Testis (tissue), 3 donors: ENCODE measurements around the gene PRR30. TPM values are rescaled to one million over a fixed set of nuclear protein-coding genes. Genes with fewer than 3 reads are reported as not detected.

Experiments
- DNase-seq: peaks from one replicate; pipeline ENCODE4 v3.0.0-alpha.2; 2019
- H3K27ac ChIP-seq, 2 donors: fragments of 200-600 bp; sonication (generic); one replicate each; pipeline ENCODE4 v1.5.1; 2019
- H3K27me3 ChIP-seq: fragments of 200-600 bp; sonication (generic); one replicate; pipeline ENCODE4 v1.5.1; 2019
- H3K36me3 ChIP-seq: fragments of 200-600 bp; sonication (generic); one replicate; pipeline ENCODE4 v1.5.1; 2017; ENCODE audit warnings: low read depth; ENCODE audit errors: missing control alignments
- H3K4me1 ChIP-seq: fragments of 200-600 bp; sonication (generic); one replicate; pipeline ENCODE4 v1.5.1; 2019
- H3K4me3 ChIP-seq, 2 donors: fragments of 200-600 bp; sonication (generic); one replicate each; pipeline ENCODE4 v1.5.1; 2017 to 2019
- H3K9me3 ChIP-seq: fragments of 200-600 bp; sonication (generic); one replicate; pipeline ENCODE4 v1.5.1; 2017
- POLR2A ChIP-seq: fragments of 450-650 bp; IDR thresholded peaks from one replicate; pipeline ENCODE4 v1.6.1; 2017; ENCODE audit warnings: antibody characterized with exemption, mild to moderate bottlenecking, moderate library complexity
- WGBS, 2 donors: methylation state at CpG; one replicate each; pipeline ENCODE4 v1.1.5; 2018; 5-methylcytosine and 5-hydroxymethylcytosine counted together
- intact Hi-C: fragments of 100-400 bp; cut with DNase I; formaldehyde crosslinking; loops from one replicate; pipeline ENCODE4 v1.15.1; 2023; ENCODE audit warnings: low total_unique reads
- polyA plus RNA-seq: library from polyadenylated mRNA; stranded (reverse); fragments of 350-450 nt; fragmentation: Illumina TruSeq; extraction: RNeasy Lipid Tissue Mini Kit (QIAGEN cat#74804); gene quantifications from one replicate; pipeline ENCODE4 v1.2.3, GENCODE V29; 2014; ENCODE audit warnings: low read depth, low replicate concordance; ENCODE audit not compliant: insufficient read depth
- total RNA-seq, 2 donors: library from RNA; depleted of rRNA; stranded (reverse); fragments of >200 nt; gene quantifications; one replicate each; pipeline ENCODE4 v1.2.3, GENCODE V29; 2016
- TF ChIP-seq, protein P1 (sequence below), 3 experiments: fragments of 450-650 bp in 2 of 3; fragments of 200-600 bp in 1 of 3; sonication (generic) in 1 of 3; IDR thresholded peaks; one replicate each; pipeline ENCODE4 v1.5.1; 2016 to 2019; ENCODE audit warnings: antibody characterized with exemption in 3 of 3, mild to moderate bottlenecking in 2 of 3, moderate library complexity in 1 of 3

The PRR30 gene
- total and polyA plus RNA-seq, 3 donors from 2014 or later = 12.8 to 153 (median 55.4) TPM

DNA sequence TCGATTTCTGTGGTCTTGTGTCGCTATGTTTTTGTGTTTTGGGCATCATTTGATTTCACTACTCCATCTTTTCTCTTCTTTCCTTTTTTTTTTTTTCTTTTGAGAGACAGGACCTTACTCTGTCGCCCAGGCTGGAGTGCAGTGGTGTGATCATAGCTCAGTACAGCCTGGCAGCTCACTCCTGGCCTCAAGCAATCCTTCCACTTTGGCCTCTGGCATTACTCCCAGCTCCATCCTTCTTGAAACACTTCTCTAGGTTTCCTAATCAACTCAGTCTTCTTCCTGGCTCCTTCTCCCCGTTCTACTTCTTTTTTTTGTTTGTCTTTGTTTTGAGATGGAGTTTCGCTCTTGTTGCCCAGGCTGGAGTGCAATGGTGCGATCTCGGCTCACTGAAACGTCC is 36.1 kb upstream of the PRR30 start:
- Histone ChIP-seq H3K9me3 (no peaks in the 10 kb centered on the region), H3K36me3 (no peaks in the 10 kb centered on the region), H3K4me3 (no peak overlapping the region), H3K27me3 (no peaks in the 10 kb centered on the region), H3K27ac (no peak overlapping the region), H3K4me1 (peaks cover 9% of the 10 kb centered on the region)
- no peak for TF ChIP-seq POLR2A
- TF ChIP-seq, protein P1, sequence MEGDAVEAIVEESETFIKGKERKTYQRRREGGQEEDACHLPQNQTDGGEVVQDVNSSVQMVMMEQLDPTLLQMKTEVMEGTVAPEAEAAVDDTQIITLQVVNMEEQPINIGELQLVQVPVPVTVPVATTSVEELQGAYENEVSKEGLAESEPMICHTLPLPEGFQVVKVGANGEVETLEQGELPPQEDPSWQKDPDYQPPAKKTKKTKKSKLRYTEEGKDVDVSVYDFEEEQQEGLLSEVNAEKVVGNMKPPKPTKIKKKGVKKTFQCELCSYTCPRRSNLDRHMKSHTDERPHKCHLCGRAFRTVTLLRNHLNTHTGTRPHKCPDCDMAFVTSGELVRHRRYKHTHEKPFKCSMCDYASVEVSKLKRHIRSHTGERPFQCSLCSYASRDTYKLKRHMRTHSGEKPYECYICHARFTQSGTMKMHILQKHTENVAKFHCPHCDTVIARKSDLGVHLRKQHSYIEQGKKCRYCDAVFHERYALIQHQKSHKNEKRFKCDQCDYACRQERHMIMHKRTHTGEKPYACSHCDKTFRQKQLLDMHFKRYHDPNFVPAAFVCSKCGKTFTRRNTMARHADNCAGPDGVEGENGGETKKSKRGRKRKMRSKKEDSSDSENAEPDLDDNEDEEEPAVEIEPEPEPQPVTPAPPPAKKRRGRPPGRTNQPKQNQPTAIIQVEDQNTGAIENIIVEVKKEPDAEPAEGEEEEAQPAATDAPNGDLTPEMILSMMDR (IDR thresholded peaks at IDR 0.05) = no peak
- intact Hi-C loops = no loop called here
- WGBS, 2 donors = 59 to 64% methylated on average over 8 of the region's 8 CpGs
- DNase-seq = peak; percentile 50

DNA sequence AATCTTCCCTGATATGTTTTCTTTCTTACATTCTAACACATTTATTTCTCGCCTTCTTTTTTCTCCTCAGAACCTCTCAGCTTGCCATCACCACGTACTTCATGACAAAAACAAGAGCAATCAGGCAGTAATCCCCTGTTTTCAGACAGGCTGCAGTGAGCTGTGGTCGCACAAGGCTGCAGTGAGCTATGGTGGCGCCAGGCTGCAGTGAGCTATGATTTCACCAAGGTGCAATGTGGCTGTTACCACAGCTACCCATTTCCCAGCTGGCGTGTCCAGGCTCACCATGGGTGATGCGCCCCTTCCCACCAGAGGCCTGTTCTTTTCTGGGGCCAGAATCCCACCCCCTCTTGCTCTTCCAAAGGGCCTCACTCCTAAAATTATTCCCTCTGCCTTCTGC is 35.4 kb upstream of the PRR30 start:
- TF ChIP-seq, protein P1 (IDR thresholded peaks at IDR 0.05) = no peak
- TF ChIP-seq POLR2A = no peak
- intact Hi-C loops = no loop called here
- Histone ChIP-seq H3K36me3 (no peaks in the 10 kb centered on the region), H3K4me3 (no peak overlapping the region), H3K4me1 (peaks cover 11% of the 10 kb centered on the region), H3K27me3 (no peaks in the 10 kb centered on the region), H3K9me3 (no peaks in the 10 kb centered on the region), H3K27ac (no peak overlapping the region)
- 90 to 91% methylated on average over 5 to 6 of the region's 6 CpGs for WGBS, 2 donors
- no peak for DNase-seq

DNA sequence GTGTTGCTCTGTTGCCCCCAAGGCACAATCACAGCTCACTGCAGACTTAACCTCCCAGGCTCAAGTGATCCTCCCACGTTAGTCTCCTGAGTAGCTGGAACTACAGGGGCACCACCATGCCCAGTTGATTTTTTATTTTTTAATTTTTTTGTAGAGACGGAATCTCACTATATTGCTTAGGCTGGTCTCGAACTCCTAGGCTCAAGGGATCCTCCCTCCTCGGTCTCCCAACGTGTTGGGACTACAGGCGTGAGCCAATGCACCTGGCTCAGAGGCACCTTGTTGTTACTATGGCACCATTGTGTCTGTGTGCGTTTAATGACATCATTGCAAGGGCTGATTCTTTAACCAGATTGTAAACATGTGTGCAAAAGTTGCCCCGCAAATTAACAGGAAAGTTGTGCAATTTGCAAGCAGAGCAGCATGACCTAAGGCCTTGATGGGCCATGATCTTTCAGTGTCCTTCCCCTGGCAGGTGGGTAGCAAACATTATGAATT is 32.2 kb upstream of the PRR30 start:
- Histone ChIP-seq H3K4me3 (no peak overlapping the region), H3K9me3 (no peaks in the 10 kb centered on the region), H3K4me1 (peaks cover 10% of the 10 kb centered on the region), H3K36me3 (no peaks in the 10 kb centered on the region), H3K27me3 (no peaks in the 10 kb centered on the region), H3K27ac (no peak overlapping the region)
- no peak for TF ChIP-seq POLR2A
- TF ChIP-seq, protein P1 (IDR thresholded peaks at IDR 0.05) = no peak
- WGBS, 2 donors = 85 to 86% methylated on average over 8 of the region's 8 CpGs
- intact Hi-C loops = no loop called here
- DNase-seq = no peak

DNA sequence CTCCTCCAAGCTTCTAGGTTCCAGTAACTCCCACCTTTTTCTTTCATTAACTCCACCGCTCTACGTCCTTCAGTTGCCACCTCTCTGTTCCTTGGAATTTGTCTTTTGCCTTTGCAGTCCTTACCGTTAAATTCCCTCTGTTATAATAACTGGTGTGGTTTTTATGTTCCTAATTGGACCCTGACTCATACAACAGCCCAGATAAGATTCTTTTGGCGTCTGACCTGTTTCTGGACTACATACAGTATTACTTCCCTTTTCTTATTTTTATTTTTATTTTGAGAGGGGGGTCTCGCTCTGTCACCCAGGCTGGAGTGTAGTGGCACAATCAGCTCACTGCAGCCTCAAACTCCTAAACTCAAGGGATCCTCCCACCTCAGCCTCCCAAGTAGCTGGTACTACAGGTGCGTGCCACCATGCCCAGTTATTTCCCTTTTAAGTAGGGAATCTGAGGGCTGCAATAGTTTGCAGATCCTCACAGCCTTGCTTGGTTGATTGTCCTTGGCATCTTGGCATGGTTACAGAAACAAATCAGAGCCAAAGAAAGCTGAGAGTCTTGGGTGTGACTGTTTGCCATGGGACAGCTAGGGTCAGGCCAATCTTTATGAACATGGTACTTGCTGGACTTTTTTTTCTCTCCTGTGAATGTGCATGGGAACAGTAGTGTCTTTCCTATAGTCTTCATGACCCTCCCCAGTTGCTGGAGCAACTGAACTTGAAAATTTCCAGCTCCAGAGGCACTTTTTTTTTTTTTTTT is 31.5 kb upstream of the PRR30 start:
- H3K4me3 ChIP-seq = no peak overlapping the region
- H3K27me3 ChIP-seq = no peaks in the 10 kb centered on the region
- peaks cover 10% of the 10 kb centered on the region for H3K4me1 ChIP-seq
- DNase-seq = no peak
- peak overlapping the region; percentile 22 to 33 for H3K27ac ChIP-seq
- H3K9me3 ChIP-seq = no peaks in the 10 kb centered on the region
- TF ChIP-seq, protein P1 (IDR thresholded peaks at IDR 0.05) = no peak
- no peak for TF ChIP-seq POLR2A
- no peaks in the 10 kb centered on the region for H3K36me3 ChIP-seq
- intact Hi-C loops = no loop called here
- WGBS, 2 donors = 43 to 49% methylated on average over 6 of the region's 6 CpGs
